ENCODE data around the gene ELK4.

The ELK4 gene

GRCh38 chr1:205631768-205632668 lies at the start of gene ELK4:
Gene ELK4 (minus strand): TSS chr1:205632011. CDS start chr1:205623882, 8,129 bp downstream.
- DNase-seq (ENCODE audit: low read depth), result peak; percentile 99

- DNase-seq (ENCODE audit: low read depth), result no peak
Measured at GRCh38 chr1:205681364-205681763, 49.6 kb upstream of the ELK4 start.

- no peak for DNase-seq (ENCODE audit: low read depth)
Measured at GRCh38 chr1:205680073-205680851, 48.5 kb upstream of the ELK4 start, which contains the start of gene SLC45A3. Gene SLC45A3 (minus strand): TSS chr1:205680509. CDS start chr1:205664656, 15,853 bp downstream.

GRCh38 chr1:205678286-205679111 lies 46.7 kb upstream of the ELK4 start:
- no peak for DNase-seq (ENCODE audit: low read depth)

GRCh38 chr1:205677167-205677566 lies 45.4 kb upstream of the ELK4 start:
- DNase-seq (ENCODE audit: low read depth), result no peak

- DNase-seq (ENCODE audit: low read depth), result no peak
Measured at GRCh38 chr1:205676597-205676996, 44.8 kb upstream of the ELK4 start.

GRCh38 chr1:205676002-205676401 lies 44.2 kb upstream of the ELK4 start:
- no peak for DNase-seq (ENCODE audit: low read depth)

- DNase-seq (ENCODE audit: low read depth), result no peak
Measured at GRCh38 chr1:205675247-205675646, 43.4 kb upstream of the ELK4 start.

- no peak for DNase-seq (ENCODE audit: low read depth)
Measured at GRCh38 chr1:205672970-205673369, 41.2 kb upstream of the ELK4 start.

- no peak for DNase-seq (ENCODE audit: low read depth)
Measured at GRCh38 chr1:205672395-205672889, 40.6 kb upstream of the ELK4 start.

- DNase-seq (ENCODE audit: low read depth), result no peak
Measured at GRCh38 chr1:205670611-205671430, 39.0 kb upstream of the ELK4 start.

GRCh38 chr1:205670150-205670446 lies 38.3 kb upstream of the ELK4 start:
- no peak for DNase-seq (ENCODE audit: low read depth)

GRCh38 chr1:205669341-205670149 lies 37.7 kb upstream of the ELK4 start:
- DNase-seq (ENCODE audit: low read depth), result no peak

- no peak for DNase-seq (ENCODE audit: low read depth)
Measured at GRCh38 chr1:205668951-205669340, 37.1 kb upstream of the ELK4 start.

- DNase-seq (ENCODE audit: low read depth), result no peak
Measured at GRCh38 chr1:205667909-205668643, 36.3 kb upstream of the ELK4 start.

GRCh38 chr1:205666372-205667166 lies 34.8 kb upstream of the ELK4 start:
- DNase-seq (ENCODE audit: low read depth), result no peak

- DNase-seq (ENCODE audit: low read depth), result no peak
Measured at GRCh38 chr1:205665201-205666045, 33.6 kb upstream of the ELK4 start.
